Lower lobe of right lung (tissue), 2 donors: ENCODE data around the gene CEMIP. TPM values are rescaled to one million over a fixed set of nuclear protein-coding genes. Genes with fewer than 3 reads are reported as not detected.

ENCODE experiments used
- ATAC-seq, 2 donors: fragments of 200-7000 bp; cut with Tn5 transposase; one replicate each; pipeline ENCODE4 v1.9.1; 2020 to 2022; ENCODE audit warnings: mild to moderate bottlenecking in 2 of 2, moderate library complexity in 2 of 2
- DNase-seq: peaks from one replicate; pipeline ENCODE4 v3.0.0-alpha.2; 2020
- H3K27ac ChIP-seq: fragments of 200-600 bp; one replicate; pipeline ENCODE4 v1.8.0; 2022
- H3K27me3 ChIP-seq: fragments of 200-600 bp; one replicate; pipeline ENCODE4 v1.8.0; 2022; ENCODE audit warnings: low read depth
- H3K36me3 ChIP-seq: fragments of 200-600 bp; one replicate; pipeline ENCODE4 v1.8.0; 2022; ENCODE audit warnings: mild to moderate bottlenecking
- H3K4me1 ChIP-seq: fragments of 200-600 bp; one replicate; pipeline ENCODE4 v1.8.0; 2022
- H3K4me3 ChIP-seq: fragments of 200-600 bp; one replicate; pipeline ENCODE4 v1.8.0; 2022; ENCODE audit warnings: mild to moderate bottlenecking
- H3K9me3 ChIP-seq: fragments of 200-600 bp; one replicate; pipeline ENCODE4 v1.8.0; 2022
- CTCF ChIP-seq: fragments of 200-600 bp; IDR thresholded peaks from one replicate; pipeline ENCODE4 v1.8.0; 2022; ENCODE audit warnings: antibody characterized with exemption, mild to moderate bottlenecking
- intact Hi-C: fragments of 100-400 bp; cut with DNase I; formaldehyde crosslinking; loops from one replicate; pipeline ENCODE4 v1.11.0; 2022
- total RNA-seq: library from RNA; stranded (reverse); fragmentation: NEBNext Ultra II Directional; extraction: Animal tissue kit (Norgen Biotek cat#: 25700); gene quantifications from one replicate; pipeline ENCODE4 v1.2.1, GENCODE V29; 2021
- donor health status: DM: no; HTN: yes; CAD: no; lungs with severe emphysema.

The CEMIP gene
- total RNA-seq, 1 donor from 2014 or later, result 7.3 TPM

GRCh38 chr15:80875568-80876347 lies 96.6 kb downstream of the CEMIP start:
- no peak for ATAC-seq
- DNase-seq, result no peak

GRCh38 chr15:80876348-80876674 lies 97.1 kb downstream of the CEMIP start:
- TF ChIP-seq CTCF, result no peak

More at GRCh38 chr15:80875568-80876347, 96.6 kb downstream of the CEMIP start:
- Histone ChIP-seq H3K4me1 (no peaks in the 10 kb centered on the region), H3K27me3 (no peaks in the 10 kb centered on the region), H3K36me3 (no peaks in the 10 kb centered on the region), H3K4me3 (no peak overlapping the region), H3K9me3 (no peaks in the 10 kb centered on the region), H3K27ac (no peak overlapping the region)
- no peak for TF ChIP-seq CTCF
- intact Hi-C loops, result no loop called here

DNA sequence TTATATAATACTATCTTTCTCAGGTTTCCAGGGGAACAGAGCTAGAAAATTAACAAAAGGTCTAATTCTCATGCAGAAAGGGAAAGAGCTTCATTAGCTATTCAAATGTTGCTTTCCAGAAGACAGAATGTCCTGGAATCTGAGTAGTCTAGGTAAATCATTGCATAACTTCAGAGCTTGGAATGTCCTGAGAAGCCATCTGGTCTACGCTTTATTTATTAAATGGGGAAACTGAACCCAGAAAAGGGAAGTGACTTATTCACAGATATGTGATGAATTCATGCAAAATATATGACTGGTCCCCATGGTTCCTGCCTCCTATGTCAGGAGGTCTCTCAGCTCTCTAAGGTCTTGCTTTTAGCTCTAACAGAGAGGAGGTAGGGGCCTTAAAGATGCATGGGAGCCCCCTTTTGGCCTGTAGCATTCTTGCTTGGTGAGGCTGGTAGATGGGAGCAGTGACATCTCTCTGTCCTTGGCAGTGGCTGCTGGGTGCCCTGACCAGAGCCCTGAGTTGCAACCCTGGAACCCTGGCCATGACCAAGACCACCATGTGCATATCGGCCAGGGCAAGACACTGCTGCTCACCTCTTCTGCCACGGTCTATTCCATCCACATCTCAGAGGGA lies 99.2 kb downstream of the CEMIP start:
- no peaks in the 10 kb centered on the region for H3K36me3 ChIP-seq
- DNase-seq, result no peak
- no peak for TF ChIP-seq CTCF
- ATAC-seq, result no peak
- no peak overlapping the region for H3K27ac ChIP-seq
- no peaks in the 10 kb centered on the region for H3K9me3 ChIP-seq
- no peak overlapping the region for H3K4me3 ChIP-seq
- intact Hi-C loops, result no loop called here
- H3K4me1 ChIP-seq, result no peaks in the 10 kb centered on the region
- H3K27me3 ChIP-seq, result no peaks in the 10 kb centered on the region

More at GRCh38 chr15:80876348-80876674, 97.1 kb downstream of the CEMIP start:
- intact Hi-C loops, result no loop called here
- no peaks in the 10 kb centered on the region for H3K36me3 ChIP-seq
- H3K4me1 ChIP-seq, result no peaks in the 10 kb centered on the region
- H3K4me3 ChIP-seq, result no peak overlapping the region
- ATAC-seq, result no peak
- no peaks in the 10 kb centered on the region for H3K27me3 ChIP-seq
- DNase-seq, result no peak
- H3K9me3 ChIP-seq, result no peaks in the 10 kb centered on the region
- H3K27ac ChIP-seq, result no peak overlapping the region

DNA sequence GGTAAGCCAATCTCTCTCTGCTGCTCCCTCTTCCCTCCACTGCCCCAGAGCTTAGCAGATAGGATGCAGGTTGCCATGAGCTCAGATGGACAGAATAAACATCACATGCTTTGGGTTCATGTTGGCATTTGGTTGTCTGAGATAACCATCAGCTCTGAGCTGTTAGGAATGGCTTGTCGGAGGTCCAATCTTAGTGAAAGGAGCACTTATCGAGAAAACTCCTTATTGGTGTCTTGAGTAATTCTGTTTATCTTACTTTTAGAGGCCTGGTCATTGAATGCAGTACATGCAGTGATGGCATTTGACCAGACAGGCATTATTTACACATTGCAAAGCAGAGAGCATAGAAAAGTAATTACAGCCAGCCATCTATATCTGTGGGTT lies 99.7 kb downstream of the CEMIP start:
- no peak overlapping the region for H3K27ac ChIP-seq
- no peaks in the 10 kb centered on the region for H3K9me3 ChIP-seq
- DNase-seq (no peak), ATAC-seq (no peak)
- no peak for TF ChIP-seq CTCF
- H3K4me3 ChIP-seq, result no peak overlapping the region
- H3K27me3 ChIP-seq, result no peaks in the 10 kb centered on the region
- H3K36me3 ChIP-seq, result no peaks in the 10 kb centered on the region
- intact Hi-C loops, result no loop called here
- H3K4me1 ChIP-seq, result no peaks in the 10 kb centered on the region

DNA sequence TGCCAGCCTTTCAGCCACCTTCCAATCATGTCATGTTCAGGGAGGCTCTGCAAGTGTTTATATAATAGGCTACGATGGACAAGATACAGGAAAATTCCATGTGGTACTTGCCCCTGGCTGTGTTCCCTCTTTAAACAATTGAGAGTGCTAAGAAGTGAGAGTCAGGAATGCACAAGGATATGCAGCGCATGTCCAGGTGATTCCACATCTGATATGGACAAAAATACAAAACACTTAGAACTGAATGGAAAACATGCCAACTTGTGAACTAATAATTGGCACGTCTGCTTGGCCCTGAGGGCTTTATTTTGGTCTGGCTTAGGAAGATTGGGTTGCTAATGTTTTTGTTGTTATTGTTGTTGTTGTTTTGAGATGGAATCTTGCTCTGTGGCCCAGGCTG lies 100.9 kb downstream of the CEMIP start:
- Histone ChIP-seq H3K4me1 (no peaks in the 10 kb centered on the region), H3K27ac (no peak overlapping the region), H3K4me3 (no peak overlapping the region), H3K36me3 (no peaks in the 10 kb centered on the region), H3K9me3 (no peaks in the 10 kb centered on the region), H3K27me3 (no peaks in the 10 kb centered on the region)
- intact Hi-C loops, result no loop called here
- TF ChIP-seq CTCF, result no peak
- ATAC-seq (no peak), DNase-seq (no peak)
